SK-N-SH (cell line): ENCODE data around the gene ANO2. TPM values are rescaled to one million over a fixed set of nuclear protein-coding genes. Genes with fewer than 3 reads are reported as not detected.

Experiments
- CTCF ChIA-PET: fragments of 300-600, 350-600 bp; formaldehyde crosslinking; extraction: SDS; loops from one replicate; lab custom pipeline; 2021; lab: Yijun Ruan, JAX
- POLR2A ChIA-PET: fragments of 350-600 bp; sonication (Branson Sonifier 250); formaldehyde crosslinking; extraction: SDS; loops from one replicate; lab custom pipeline; 2020; ENCODE audit warnings: antibody characterized with exemption, inconsistent platforms; lab: Yijun Ruan, JAX
- DNase-seq: peaks from one replicate; pipeline ENCODE4 v3.0.0; 2012
- H2AFZ ChIP-seq: fragments of 200-600 bp; sonication (generic); 2 replicates; pipeline ENCODE4 v1.8.1; 2016; ENCODE audit warnings: antibody characterized with exemption, mild to moderate bottlenecking, low read depth
- H3F3A ChIP-seq: fragments of 200-600 bp; sonication (generic); replicated peaks from 2 replicates; pipeline ENCODE3; 2016; ENCODE audit warnings: antibody characterized with exemption, mild to moderate bottlenecking; ENCODE audit not compliant: insufficient read depth
- H3K27ac ChIP-seq, 2 experiments: fragments of 200-500 bp in 1 of 2; fragments of 200-600 bp in 1 of 2; sonication (Bioruptor generic) in 1 of 2; sonication (generic), shearing (Covaris generic) in 1 of 2; 2 replicates each; pipeline versions ENCODE4 v1.5.1 to v1.6.1; 2014 to 2016; ENCODE audit warnings: low read depth in 2 of 2, inconsistent platforms in 1 of 2, low read length in 1 of 2, mild to moderate bottlenecking in 1 of 2, mixed read lengths in 1 of 2
- H3K27me3 ChIP-seq: fragments of 200-600 bp; sonication (generic), shearing (Covaris generic); 2 replicates; pipeline ENCODE4 v1.6.1; 2016; ENCODE audit warnings: mixed run types; ENCODE audit not compliant: insufficient read depth
- H3K36me3 ChIP-seq, 2 experiments: fragments of 200-500 bp in 1 of 2; fragments of 200-600 bp in 1 of 2; sonication (Bioruptor generic) in 1 of 2; sonication (generic) in 1 of 2; replicated peaks in 1 of 2; 2 replicates each; pipeline versions ENCODE3 to v1.5.1; 2014 to 2016; ENCODE audit warnings: low read length in 1 of 2, mild to moderate bottlenecking in 1 of 2; ENCODE audit not compliant: insufficient read depth in 2 of 2, control insufficient read depth in 1 of 2
- H3K4me1 ChIP-seq, 2 experiments: fragments of 200-500 bp in 1 of 2; fragments of 200-600 bp in 1 of 2; sonication (Bioruptor generic) in 1 of 2; sonication (generic), shearing (Covaris generic) in 1 of 2; 2 replicates each; pipeline versions ENCODE4 v1.5.1 to v1.6.1; 2014 to 2016; ENCODE audit warnings: low read depth in 1 of 2, low read length in 1 of 2, mixed run types in 1 of 2; ENCODE audit not compliant: insufficient read depth in 2 of 2, control insufficient read depth in 1 of 2
- H3K4me2 ChIP-seq: fragments of 200-600 bp; sonication (generic), shearing (Covaris generic); 2 replicates; pipeline ENCODE4 v1.6.1; 2017; ENCODE audit warnings: mixed run types
- H3K4me3 ChIP-seq, 2 experiments: fragments of 200-500 bp in 1 of 2; fragments of 200-600 bp in 1 of 2; sonication (Bioruptor generic) in 1 of 2; sonication (generic), shearing (Covaris generic) in 1 of 2; 2 replicates each; pipeline versions ENCODE4 v1.5.1 to v1.8.1; 2014 to 2016; ENCODE audit warnings: low read depth in 2 of 2, inconsistent platforms in 1 of 2, low read length in 1 of 2, mild to moderate bottlenecking in 1 of 2, mixed read lengths in 1 of 2, moderate library complexity in 1 of 2
- H3K79me2 ChIP-seq: fragments of 200-600 bp; sonication (generic); 2 replicates; pipeline ENCODE4 v1.8.1; 2017; ENCODE audit warnings: mild to moderate bottlenecking; ENCODE audit not compliant: insufficient read depth
- H3K9ac ChIP-seq: fragments of 200-600 bp; sonication (generic); 2 replicates; pipeline ENCODE4 v1.6.1; 2017; ENCODE audit warnings: mixed run types
- H3K9me2 ChIP-seq: fragments of 200-600 bp; sonication (generic); 2 replicates; pipeline ENCODE4 v1.6.1; 2017; ENCODE audit warnings: mixed run types
- H3K9me3 ChIP-seq: fragments of 200-600 bp; sonication (generic); 2 replicates; pipeline ENCODE4 v1.6.1; 2017; ENCODE audit warnings: mixed run types, mild to moderate bottlenecking, moderate library complexity
- H4K20me1 ChIP-seq: fragments of 200-600 bp; sonication (generic); 2 replicates; pipeline ENCODE4 v1.6.1; 2017; ENCODE audit warnings: mild to moderate bottlenecking, mixed run types; ENCODE audit not compliant: insufficient read depth
- CHD2 ChIP-seq: fragments of 150-350 bp; IDR thresholded peaks from 2 replicates; pipeline ENCODE4 v1.6.1; 2018; ENCODE audit warnings: low read length; ENCODE audit not compliant: partially characterized antibody
- CTCF ChIP-seq: fragments of 200-600 bp; sonication (generic); IDR thresholded peaks from 2 replicates; pipeline ENCODE4 v1.6.1; 2017; ENCODE audit warnings: antibody characterized with exemption, mild to moderate bottlenecking, moderate library complexity
- ELF1 ChIP-seq: IDR thresholded peaks from 2 replicates; pipeline ENCODE4 v1.4.0; 2012
- EP300 ChIP-seq, 2 experiments: IDR thresholded peaks; 2 replicates each; pipeline versions ENCODE4 v1.4.0 to v1.6.1; 2012; ENCODE audit warnings: borderline replicate concordance in 1 of 2, low read depth in 1 of 2, low read length in 1 of 2
- EZH2phosphoT487 ChIP-seq: fragments of 200-600 bp; sonication (generic); IDR thresholded peaks from 2 replicates; pipeline ENCODE4 v1.6.1; 2017; ENCODE audit warnings: low read depth, mixed run types, mild to moderate bottlenecking, antibody characterized with exemption, moderate library complexity, borderline replicate concordance
- FOXM1 ChIP-seq: IDR thresholded peaks from 2 replicates; pipeline ENCODE4 v1.4.0; 2012; ENCODE audit warnings: low read depth, mild to moderate bottlenecking
- GATA2 ChIP-seq: sonication (generic); formaldehyde crosslinking; IDR thresholded peaks from 2 replicates; pipeline ENCODE4 v1.5.0; 2020; ENCODE audit warnings: mild to moderate bottlenecking, missing genetic modification reagents
- MEF2A ChIP-seq: IDR thresholded peaks from 2 replicates; pipeline ENCODE4 v1.4.0; 2012; ENCODE audit warnings: low read depth, borderline replicate concordance
- MXI1 ChIP-seq: IDR thresholded peaks from 2 replicates; pipeline ENCODE4 v1.6.1; 2012; ENCODE audit warnings: mild to moderate bottlenecking, low read depth, low read length, improper control_type of control experiment
- NFIC ChIP-seq: IDR thresholded peaks from 2 replicates; pipeline ENCODE4 v1.4.0; 2012; ENCODE audit warnings: borderline replicate concordance
- PBX3 ChIP-seq: IDR thresholded peaks from 2 replicates; pipeline ENCODE4; 2012
- RAD21 ChIP-seq: IDR thresholded peaks from 2 replicates; pipeline ENCODE4 v1.6.1; 2012; ENCODE audit warnings: mild to moderate bottlenecking, low read length
- REST ChIP-seq: IDR thresholded peaks from 2 replicates; pipeline ENCODE4 v1.6.1; 2012; ENCODE audit warnings: mild to moderate bottlenecking, low read depth, low read length, moderate library complexity
- RXRA ChIP-seq: IDR thresholded peaks from 2 replicates; pipeline ENCODE4 v1.4.0; 2012; ENCODE audit warnings: low read depth, mild to moderate bottlenecking, borderline replicate concordance
- SIN3A ChIP-seq: IDR thresholded peaks from 2 replicates; pipeline ENCODE4 v1.6.1; 2012; ENCODE audit warnings: low read depth, mild to moderate bottlenecking, low read length, moderate library complexity, borderline replicate concordance
- TAF1 ChIP-seq: IDR thresholded peaks from 2 replicates; pipeline ENCODE4 v1.6.1; 2012; ENCODE audit warnings: low read depth, mild to moderate bottlenecking, low read length, moderate library complexity, borderline replicate concordance
- TCF12 ChIP-seq: IDR thresholded peaks from 2 replicates; pipeline ENCODE4 v1.4.0; 2012
- TEAD4 ChIP-seq: IDR thresholded peaks from 2 replicates; pipeline ENCODE4 v1.4.0; 2012; ENCODE audit warnings: mild to moderate bottlenecking, borderline replicate concordance; ENCODE audit not compliant: insufficient read depth
- YY1 ChIP-seq: IDR thresholded peaks from 2 replicates; pipeline ENCODE4 v1.4.0; 2012; ENCODE audit warnings: low read depth, mild to moderate bottlenecking
- ZBTB33 ChIP-seq: IDR thresholded peaks from 2 replicates; pipeline ENCODE4 v1.4.0; 2012; ENCODE audit warnings: low read depth, borderline replicate concordance
- WGBS: methylation state at CpG from one replicate; pipeline ENCODE4 v1.1.6; 2017; ENCODE audit warnings: low lambda C conversion rate; 5-methylcytosine and 5-hydroxymethylcytosine counted together
- polyA plus RNA-seq, 3 experiments: library from polyadenylated mRNA; depleted of rRNA; stranded (reverse); fragments of >200 nt; gene quantifications; 2 replicates each; pipeline ENCODE4 v1.2.3, GENCODE V29; 2012

Gene ANO2
- polyA plus RNA-seq, 1 of the 3 experiments (the other 2 are of a cell fraction): not detected

- TF ChIP-seq TCF12 (no peak), GATA2 (CRISPR knock-in tag) (no peak), PBX3 (no peak), FOXM1 (no peak), SIN3A (no peak), REST (no peak), EZH2phosphoT487 (no peak), TEAD4 (no peak), YY1 (no peak)
- TF ChIP-seq, all 33 proteins: peak for 0
- 5% methylated on average over 10 of the region's 10 CpGs for WGBS
- POLR2A ChIA-PET: no interaction called here
Observed at GRCh38 chr12:5868625-5869295, 76.3 kb downstream of the ANO2 start.

GRCh38 chr12:5865397-5865796 is 79.7 kb downstream of the ANO2 start:
- ChIA-PET CTCF (no interaction called here), POLR2A (no interaction called here)
- H3K9me3 ChIP-seq: no peaks in the 10 kb centered on the region
- H3K4me2 ChIP-seq: no peak overlapping the region
- H3K9ac ChIP-seq: no peak overlapping the region
- H2AFZ ChIP-seq: no peak overlapping the region
- H4K20me1 ChIP-seq: no peaks in the 10 kb centered on the region
- no peaks in the 10 kb centered on the region for H3K79me2 ChIP-seq
- H3K9me2 ChIP-seq: no peaks in the 10 kb centered on the region
- H3F3A ChIP-seq: no peaks in the 10 kb centered on the region
- H3K27me3 ChIP-seq: no peaks in the 10 kb centered on the region; the same call in 1 of the 2 replicates
- no peaks in the 10 kb centered on the region for H3K36me3 ChIP-seq
- WGBS: 5% methylated on average over 2 of the region's 2 CpGs
- H3K4me1 ChIP-seq: no peaks in the 10 kb centered on the region
- no peak overlapping the region for H3K4me3 ChIP-seq
- no peak for DNase-seq
- H3K27ac ChIP-seq: no peak overlapping the region
- TF ChIP-seq MXI1 (no peak), CTCF (no peak), MEF2A (no peak), ELF1 (no peak), CHD2 (no peak), TAF1 (no peak), ZBTB33 (no peak), RXRA (no peak), RAD21 (no peak), EP300 (IDR thresholded peaks at IDR 0.05; ENCODE audit: borderline replicate concordance in 1 of 2, low read depth in 1 of 2, low read length in 1 of 2) (no peak), NFIC (no peak), FOXM1 (no peak)

More at GRCh38 chr12:5868625-5869295, 76.3 kb downstream of the ANO2 start:
- Histone ChIP-seq H3K9ac (no peak overlapping the region), H3K27me3 (peaks cover 5% of the 10 kb centered on the region; the same call in 1 of the 2 replicates), H3K4me1 (no peaks in the 10 kb centered on the region), H4K20me1 (no peaks in the 10 kb centered on the region), H3K36me3 (no peaks in the 10 kb centered on the region), H3K4me3 (no peak overlapping the region), H3K9me2 (no peaks in the 10 kb centered on the region), H3F3A (no peaks in the 10 kb centered on the region), H2AFZ (no peak overlapping the region), H3K9me3 (no peaks in the 10 kb centered on the region), H3K4me2 (no peak overlapping the region), H3K79me2 (no peaks in the 10 kb centered on the region), H3K27ac (no peak overlapping the region)
- CTCF ChIA-PET: no interaction called here
- DNase-seq: no peak
